NCI-H2029 treated with DMSO at 0.1 percent for 48 hours (cell line): Measurements from ENCODE around the gene MLYCD.

ENCODE experiments used
- DNase-seq: peaks from one replicate; lab custom pipeline; 2025; lab: John Stamatoyannopoulos, UW

MLYCD gene

GRCh38 chr16:83899272-83899897, 470 bp downstream of the MLYCD start:
- DNase-seq: no peak

- no peak for DNase-seq
These were observed 1.1 kb downstream of the MLYCD start for GRCh38 chr16:83899978-83900377.

- no peak for DNase-seq
These were observed 1.7 kb downstream of the MLYCD start for GRCh38 chr16:83900571-83900970.

- no peak for DNase-seq
These were observed 2.2 kb downstream of the MLYCD start for GRCh38 chr16:83901101-83901500.

- DNase-seq: no peak
These were observed 4.8 kb downstream of the MLYCD start for GRCh38 chr16:83903751-83904150.

- no peak for DNase-seq
These were observed 7.8 kb downstream of the MLYCD start for GRCh38 chr16:83906683-83907082.

GRCh38 chr16:83907111-83907510, 8.2 kb downstream of the MLYCD start:
- DNase-seq: no peak

- no peak for DNase-seq
These were observed 8.8 kb downstream of the MLYCD start for GRCh38 chr16:83907631-83908250.

- no peak for DNase-seq
These were observed 9.9 kb downstream of the MLYCD start for GRCh38 chr16:83908798-83909197.

GRCh38 chr16:83911290-83911689, 12.4 kb downstream of the MLYCD start:
- DNase-seq: no peak

- no peak for DNase-seq
These were observed 13.8 kb downstream of the MLYCD start for GRCh38 chr16:83912519-83913244.

- no peak for DNase-seq
These were observed 14.3 kb downstream of the MLYCD start for GRCh38 chr16:83913245-83913633.

GRCh38 chr16:83914091-83914710, 15.3 kb downstream of the MLYCD start:
- no peak for DNase-seq

- DNase-seq: no peak
These were observed 16.2 kb downstream of the MLYCD start for GRCh38 chr16:83915081-83915480.

GRCh38 chr16:83915491-83915890, 16.6 kb downstream of the MLYCD start:
- no peak for DNase-seq

- DNase-seq: no peak
These were observed 18.5 kb downstream of the MLYCD start for GRCh38 chr16:83917152-83918120.

GRCh38 chr16:83920894-83921491, 22.1 kb downstream of the MLYCD start:
- no peak for DNase-seq

GRCh38 chr16:83923581-83924365, 24.9 kb downstream of the MLYCD start:
- DNase-seq: no peak

- DNase-seq: no peak
These were observed 25.8 kb downstream of the MLYCD start for GRCh38 chr16:83924686-83925085.

GRCh38 chr16:83925095-83925905, 26.4 kb downstream of the MLYCD start:
- no peak for DNase-seq
